DND-41 (cell line): Measurements from ENCODE around the gene CDS2.
A peak's percentile ranks its signal among the peaks of the same experiment; 100 is the strongest.

ENCODE experiments used
- ATAC-seq: fragments of 200-7000 bp; cut with Tn5 transposase; 3 replicates; pipeline ENCODE4 v1.9.1; 2021; ENCODE audit warnings: low read depth; ENCODE audit not compliant: insufficient read depth
- DNase-seq: peaks from one replicate; pipeline ENCODE4 v3.0.0-alpha.2; 2020
- H2AFZ ChIP-seq: 2 replicates; pipeline ENCODE4 v1.6.0; 2012; ENCODE audit warnings: low read depth, low read length
- H3K27ac ChIP-seq: 2 replicates; pipeline ENCODE4 v1.5.1; 2012; ENCODE audit warnings: low read length, inconsistent platforms
- H3K27me3 ChIP-seq: fragments of 200-600 bp; sonication (generic); 2 replicates; pipeline ENCODE4 v1.6.0; 2012; ENCODE audit warnings: low read length, mild to moderate bottlenecking, inconsistent platforms; ENCODE audit not compliant: insufficient read depth, poor library complexity
- H3K36me3 ChIP-seq: 2 replicates; pipeline ENCODE4 v1.5.1; 2012; ENCODE audit warnings: low read length, inconsistent platforms; ENCODE audit not compliant: insufficient read depth
- H3K4me1 ChIP-seq: 2 replicates; pipeline ENCODE4 v1.5.1; 2012; ENCODE audit warnings: mild to moderate bottlenecking, low read length; ENCODE audit not compliant: insufficient read depth
- H3K4me2 ChIP-seq: 2 replicates; pipeline ENCODE4 v1.6.0; 2012; ENCODE audit warnings: mild to moderate bottlenecking, moderate library complexity, low read length, inconsistent platforms; ENCODE audit not compliant: insufficient read depth
- H3K4me3 ChIP-seq, 2 experiments: fragments of 200-600 bp in 1 of 2; shearing (Covaris generic) in 1 of 2; 2 replicates each; pipeline ENCODE4 v1.5.1; 2012 to 2016; ENCODE audit warnings: inconsistent platforms in 2 of 2, low read length in 2 of 2, mild to moderate bottlenecking in 2 of 2, low read depth in 1 of 2, moderate library complexity in 1 of 2
- H3K79me2 ChIP-seq: 2 replicates; pipeline ENCODE4 v1.6.0; 2012; ENCODE audit warnings: low read length, inconsistent platforms; ENCODE audit not compliant: insufficient read depth
- H3K9ac ChIP-seq: 2 replicates; pipeline ENCODE4 v1.6.0; 2012; ENCODE audit warnings: low read depth, mild to moderate bottlenecking, inconsistent platforms, low read length, moderate library complexity
- H3K9me3 ChIP-seq: 2 replicates; pipeline ENCODE4 v1.5.1; 2012; ENCODE audit warnings: low read length, moderate library complexity, mild to moderate bottlenecking, inconsistent platforms; ENCODE audit not compliant: insufficient read depth, severe bottlenecking
- H4K20me1 ChIP-seq: 2 replicates; pipeline ENCODE4 v1.6.0; 2012; ENCODE audit warnings: low read length; ENCODE audit not compliant: insufficient read depth
- EZH2 ChIP-seq: IDR thresholded peaks from 3 replicates; pipeline ENCODE4 v1.6.1; 2012; ENCODE audit warnings: borderline replicate concordance, low read depth, mild to moderate bottlenecking, moderate library complexity, low read length, inconsistent platforms; ENCODE audit not compliant: severe bottlenecking
- TF ChIP-seq, protein P1 (sequence below): IDR thresholded peaks from 2 replicates; pipeline ENCODE4 v1.5.1; 2012; ENCODE audit warnings: borderline replicate concordance, low read length, moderate library complexity, mild to moderate bottlenecking; ENCODE audit not compliant: poor library complexity, severe bottlenecking; ENCODE audit errors: extremely low read depth

Gene CDS2

DNA sequence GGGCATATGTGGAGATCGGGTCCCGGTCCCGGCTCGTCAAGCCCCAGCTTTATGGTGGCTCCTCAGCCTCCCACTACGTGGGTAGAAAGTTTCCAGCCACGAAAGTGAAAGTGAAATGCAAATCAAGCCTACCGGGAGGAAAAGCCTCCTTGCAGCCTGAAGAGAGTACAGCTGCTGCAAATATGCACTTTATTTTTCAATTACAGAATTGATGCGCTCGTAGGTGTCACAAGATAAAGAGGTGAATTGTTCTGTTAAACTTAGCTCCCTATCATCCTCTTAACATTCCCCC, 6.7 kb upstream of the CDS2 start:
- Histone ChIP-seq H3K9me3 (no peaks in the 10 kb centered on the region), H3K79me2 (peaks cover 75% of the 10 kb centered on the region), H4K20me1 (peaks cover 41% of the 10 kb centered on the region), H3K9ac (peak overlapping the region; percentile 99), H3K4me2 (peak overlapping the region; percentile 88), H2AFZ (peak overlapping the region; percentile 60), H3K36me3 (peaks cover 44% of the 10 kb centered on the region), H3K4me1 (peaks cover 54% of the 10 kb centered on the region), H3K27me3 (no peaks in the 10 kb centered on the region), H3K27ac (peak overlapping the region; percentile 76), H3K4me3 (peak overlapping the region; percentile 28 to 97)
- DNase-seq (no peak), ATAC-seq (no peak)
- TF ChIP-seq, protein P1, sequence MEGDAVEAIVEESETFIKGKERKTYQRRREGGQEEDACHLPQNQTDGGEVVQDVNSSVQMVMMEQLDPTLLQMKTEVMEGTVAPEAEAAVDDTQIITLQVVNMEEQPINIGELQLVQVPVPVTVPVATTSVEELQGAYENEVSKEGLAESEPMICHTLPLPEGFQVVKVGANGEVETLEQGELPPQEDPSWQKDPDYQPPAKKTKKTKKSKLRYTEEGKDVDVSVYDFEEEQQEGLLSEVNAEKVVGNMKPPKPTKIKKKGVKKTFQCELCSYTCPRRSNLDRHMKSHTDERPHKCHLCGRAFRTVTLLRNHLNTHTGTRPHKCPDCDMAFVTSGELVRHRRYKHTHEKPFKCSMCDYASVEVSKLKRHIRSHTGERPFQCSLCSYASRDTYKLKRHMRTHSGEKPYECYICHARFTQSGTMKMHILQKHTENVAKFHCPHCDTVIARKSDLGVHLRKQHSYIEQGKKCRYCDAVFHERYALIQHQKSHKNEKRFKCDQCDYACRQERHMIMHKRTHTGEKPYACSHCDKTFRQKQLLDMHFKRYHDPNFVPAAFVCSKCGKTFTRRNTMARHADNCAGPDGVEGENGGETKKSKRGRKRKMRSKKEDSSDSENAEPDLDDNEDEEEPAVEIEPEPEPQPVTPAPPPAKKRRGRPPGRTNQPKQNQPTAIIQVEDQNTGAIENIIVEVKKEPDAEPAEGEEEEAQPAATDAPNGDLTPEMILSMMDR, result no peak

DNA sequence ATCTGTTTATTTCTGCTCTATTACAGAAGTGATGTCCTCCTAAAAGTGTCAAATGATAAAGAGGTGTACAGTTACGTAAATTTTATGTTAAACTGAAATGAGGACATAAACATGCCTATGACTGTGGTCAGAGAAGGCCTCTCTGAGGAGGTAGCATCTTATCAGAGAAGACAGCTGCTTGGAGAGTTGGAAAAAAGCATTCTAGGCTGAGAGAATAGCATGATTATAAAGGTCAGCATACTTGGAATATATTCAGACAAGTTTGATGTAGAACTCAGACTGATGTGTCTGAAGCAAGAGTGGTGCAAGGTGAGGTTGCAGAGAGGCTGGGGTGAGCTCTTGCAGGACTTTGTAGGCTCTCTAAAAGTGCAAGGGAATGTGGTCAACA, 3.9 kb upstream of the CDS2 start:
- H3K4me2 ChIP-seq, result no peak overlapping the region
- no peak overlapping the region for H3K9ac ChIP-seq
- H3K27ac ChIP-seq, result no peak overlapping the region

DNA sequence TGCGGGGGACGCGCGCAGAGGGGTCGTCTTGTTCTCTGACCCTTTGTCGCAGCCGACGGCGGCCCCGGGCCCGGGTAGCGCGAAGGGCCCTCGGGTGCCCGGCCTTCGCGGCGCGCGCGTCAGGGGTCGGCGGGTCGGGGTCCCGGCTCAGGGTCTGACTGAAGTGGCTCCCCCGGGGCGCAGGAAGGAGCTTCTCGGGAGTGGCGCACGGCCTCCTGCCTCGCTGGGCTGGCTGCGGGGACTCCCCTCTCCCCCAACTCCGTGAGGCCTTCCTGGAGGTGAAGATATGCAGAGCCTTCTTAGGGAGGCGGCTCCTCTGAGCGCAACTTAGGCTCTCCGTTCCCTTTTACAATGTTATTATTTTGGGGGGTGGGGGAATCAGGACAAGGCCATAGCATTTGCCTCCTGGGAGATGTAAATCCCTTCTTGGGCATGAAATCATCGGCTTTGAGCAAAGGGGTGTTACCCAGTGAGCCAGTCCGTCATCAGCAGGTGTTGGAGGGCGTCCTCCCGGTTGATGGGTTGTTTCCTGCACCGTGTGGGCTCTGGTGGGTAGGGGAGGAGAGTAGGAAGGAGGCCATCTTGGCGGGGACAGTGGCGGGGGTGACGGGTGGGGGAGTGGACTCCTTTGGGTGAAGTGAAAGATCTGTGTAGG, 523 bp downstream of the CDS2 start:
- Histone ChIP-seq H3K79me2 (peaks cover 78% of the 10 kb centered on the region), H3K27me3 (no peaks in the 10 kb centered on the region), H3K9me3 (no peaks in the 10 kb centered on the region), H2AFZ (peak overlapping the region; percentile 74), H3K27ac (peak overlapping the region; percentile 77), H3K4me3 (peak overlapping the region; percentile 52 to 78), H3K4me2 (peak overlapping the region; percentile 87), H3K4me1 (peaks cover 32% of the 10 kb centered on the region), H3K36me3 (peaks cover 6% of the 10 kb centered on the region; the same call in 1 of the 2 replicates), H3K9ac (peak overlapping the region; percentile 89), H4K20me1 (peaks cover 12% of the 10 kb centered on the region; the same call in 1 of the 2 replicates)
- peak; percentile 66 for ATAC-seq
- TF ChIP-seq EZH2, result no peak
- TF ChIP-seq, protein P1, result no peak
- DNase-seq, result peak; percentile 86

More for the DNA sequence above, 3.9 kb upstream of the CDS2 start:
- Histone ChIP-seq H4K20me1 (peaks cover 18% of the 10 kb centered on the region), H3K27me3 (no peaks in the 10 kb centered on the region), H3K9me3 (no peaks in the 10 kb centered on the region), H3K4me1 (peaks cover 39% of the 10 kb centered on the region), H2AFZ (no peak overlapping the region), H3K4me3 (no peak overlapping the region), H3K36me3 (peaks cover 17% of the 10 kb centered on the region), H3K79me2 (peaks cover 67% of the 10 kb centered on the region)
- TF ChIP-seq, protein P1, result no peak
- no peak for TF ChIP-seq EZH2
- DNase-seq (no peak), ATAC-seq (no peak)
